ENCODE measurements around the gene C19orf53.
A peak's percentile ranks its signal among the peaks of the same experiment; 100 is the strongest.

Gene C19orf53

GRCh38 chr19:13774217-13775191 lies at the start of gene C19orf53:
Gene C19orf53, plus strand, starts transcription at chr19:13774456. Its CDS starts 22 bp downstream, at chr19:13774478.
- no peak for TF ChIP-seq CTCF (IDR thresholded peaks at IDR 0.05)
- peaks cover 25% of the 10 kb centered on the region for H3K36me3 ChIP-seq
- peak within 1 kb of the TSS; percentile 81 for H3K27ac ChIP-seq
- peak within 1 kb of the TSS; percentile 78 to 90 for H3K4me3 ChIP-seq (ENCODE audit: low read depth in 1 of 2, low read length in 1 of 2)
- H3K4me1 ChIP-seq (ENCODE audit: control insufficient read depth in 1 of 2, insufficient read depth in 1 of 2, low read depth in 1 of 2, low read length in 1 of 2): peaks cover 12 to 13% of the 10 kb centered on the region in 2 experiments
- no peaks in the 10 kb centered on the region for H3K9me3 ChIP-seq
- H3K27me3 ChIP-seq: no peaks in the 10 kb centered on the region

- no peaks in the 10 kb centered on the region for H3K27me3 ChIP-seq
- no peaks in the 10 kb centered on the region for H3K9me3 ChIP-seq
- H3K4me3 ChIP-seq (ENCODE audit: low read depth in 1 of 2, low read length in 1 of 2): no peak overlapping the region
- H3K27ac ChIP-seq: no peak overlapping the region
- no peaks in the 10 kb centered on the region for H3K36me3 ChIP-seq
- H3K4me1 ChIP-seq (ENCODE audit: control insufficient read depth in 1 of 2, insufficient read depth in 1 of 2, low read depth in 1 of 2, low read length in 1 of 2): peaks cover 4 to 6% of the 10 kb centered on the region in 2 experiments
- no peak for TF ChIP-seq CTCF (IDR thresholded peaks at IDR 0.05)
Observed at GRCh38 chr19:13726323-13726722, 47.9 kb upstream of the C19orf53 start.

- Histone ChIP-seq H3K36me3 (no peaks in the 10 kb centered on the region), H3K4me1 (ENCODE audit: control insufficient read depth in 1 of 2, insufficient read depth in 1 of 2, low read depth in 1 of 2, low read length in 1 of 2) (peaks cover 11% of the 10 kb centered on the region in 2 experiments), H3K27me3 (no peaks in the 10 kb centered on the region), H3K4me3 (ENCODE audit: low read depth in 1 of 2, low read length in 1 of 2) (no peak overlapping the region), H3K27ac (no peak overlapping the region), H3K9me3 (no peaks in the 10 kb centered on the region)
- no peak for TF ChIP-seq CTCF (IDR thresholded peaks at IDR 0.05)
Observed at GRCh38 chr19:13727798-13728197, 46.5 kb upstream of the C19orf53 start.

- Histone ChIP-seq H3K4me1 (ENCODE audit: control insufficient read depth in 1 of 2, insufficient read depth in 1 of 2, low read depth in 1 of 2, low read length in 1 of 2) (peaks cover 11% of the 10 kb centered on the region in 2 experiments), H3K36me3 (no peaks in the 10 kb centered on the region), H3K4me3 (ENCODE audit: low read depth in 1 of 2, low read length in 1 of 2) (no peak overlapping the region), H3K27ac (no peak overlapping the region), H3K9me3 (no peaks in the 10 kb centered on the region), H3K27me3 (no peaks in the 10 kb centered on the region)
- no peak for TF ChIP-seq CTCF (IDR thresholded peaks at IDR 0.05)
Observed at GRCh38 chr19:13729859-13730258, 44.4 kb upstream of the C19orf53 start.

- Histone ChIP-seq H3K27me3 (no peaks in the 10 kb centered on the region), H3K4me3 (ENCODE audit: low read depth in 1 of 2, low read length in 1 of 2) (peak overlapping the region; percentile 66 to 73), H3K4me1 (ENCODE audit: control insufficient read depth in 1 of 2, insufficient read depth in 1 of 2, low read depth in 1 of 2, low read length in 1 of 2) (peaks cover 11% of the 10 kb centered on the region in 2 experiments), H3K27ac (peak overlapping the region; percentile 61), H3K36me3 (no peaks in the 10 kb centered on the region), H3K9me3 (no peaks in the 10 kb centered on the region)
- peak; percentile 44 for TF ChIP-seq CTCF (IDR thresholded peaks at IDR 0.05)
Observed at GRCh38 chr19:13731147-13731964, 42.9 kb upstream of the C19orf53 start.

Measured in neutrophil (primary cell).